KMS-11 (cell line): ENCODE measurements around the gene PGM2.

ENCODE experiments used
- H2AFZ ChIP-seq: fragments of 200-600 bp; sonication (generic); 2 replicates; pipeline ENCODE4 v1.6.1; 2016; ENCODE audit warnings: antibody characterized with exemption, mixed run types, low read depth
- H3K27ac ChIP-seq: fragments of 200-600 bp; sonication (generic); 2 replicates; pipeline ENCODE4 v1.6.1; 2016; ENCODE audit warnings: mild to moderate bottlenecking, mixed run types
- H3K27me3 ChIP-seq: fragments of 200-600 bp; sonication (generic); 2 replicates; pipeline ENCODE4 v1.6.1; 2017; ENCODE audit warnings: mild to moderate bottlenecking, low read depth, mixed run types, moderate library complexity; ENCODE audit not compliant: insufficient read depth
- H3K36me3 ChIP-seq: fragments of 200-600 bp; sonication (generic); 2 replicates; pipeline ENCODE4 v1.6.1; 2017; ENCODE audit warnings: mild to moderate bottlenecking, mixed run types; ENCODE audit not compliant: insufficient read depth
- H3K4me1 ChIP-seq: fragments of 200-600 bp; sonication (generic); 2 replicates; pipeline ENCODE4 v1.6.1; 2016; ENCODE audit warnings: mild to moderate bottlenecking, low read depth, mixed run types; ENCODE audit not compliant: poor library complexity, severe bottlenecking
- H3K4me2 ChIP-seq: fragments of 200-600 bp; sonication (generic); 2 replicates; pipeline ENCODE4 v1.7.0; 2016; ENCODE audit warnings: mild to moderate bottlenecking, mixed run types
- H3K4me3 ChIP-seq: fragments of 200-600 bp; sonication (generic); IDR thresholded peaks from 2 replicates; pipeline ENCODE4 v1.6.1; 2017; ENCODE audit warnings: low read depth, low read length, mixed read lengths; ENCODE audit not compliant: insufficient read depth
- H3K79me2 ChIP-seq: fragments of 200-600 bp; sonication (generic); 2 replicates; pipeline ENCODE4 v1.6.1; 2016; ENCODE audit warnings: low read depth, mixed run types; ENCODE audit not compliant: insufficient read depth
- H3K9ac ChIP-seq: fragments of 200-600 bp; sonication (generic); 2 replicates; pipeline ENCODE4 v1.6.1; 2016; ENCODE audit warnings: mild to moderate bottlenecking, mixed run types
- H4K20me1 ChIP-seq: fragments of 200-600 bp; sonication (generic); 2 replicates; pipeline ENCODE4 v1.6.1; 2016; ENCODE audit warnings: mild to moderate bottlenecking, mixed run types; ENCODE audit not compliant: insufficient read depth
- CTCF ChIP-seq: fragments of 200-600 bp; sonication (generic); conservative IDR thresholded peaks from 2 replicates; pipeline ENCODE4 v1.6.1; 2017; ENCODE audit warnings: low read depth, mild to moderate bottlenecking, antibody characterized with exemption, low read length, moderate library complexity, mixed read lengths

PGM2 gene

GRCh38 chr4:37876156-37876555, 49.7 kb downstream of the PGM2 start:
- Histone ChIP-seq H3K4me3 (no peak overlapping the region), H3K79me2 (no peaks in the 10 kb centered on the region), H3K36me3 (no peaks in the 10 kb centered on the region), H3K27ac (no peak overlapping the region), H4K20me1 (no peaks in the 10 kb centered on the region), H2AFZ (no peak overlapping the region), H3K4me1 (peaks cover 11% of the 10 kb centered on the region), H3K9ac (no peak overlapping the region), H3K27me3 (no peaks in the 10 kb centered on the region), H3K4me2 (no peak overlapping the region)
- no peak for TF ChIP-seq CTCF

GRCh38 chr4:37879365-37879764, 52.9 kb downstream of the PGM2 start:
- no peaks in the 10 kb centered on the region for H3K4me1 ChIP-seq
- H4K20me1 ChIP-seq: no peaks in the 10 kb centered on the region
- no peak for TF ChIP-seq CTCF
- H3K27ac ChIP-seq: no peak overlapping the region
- no peaks in the 10 kb centered on the region for H3K36me3 ChIP-seq
- no peaks in the 10 kb centered on the region for H3K79me2 ChIP-seq
- no peaks in the 10 kb centered on the region for H3K27me3 ChIP-seq
- no peak overlapping the region for H2AFZ ChIP-seq
- no peak overlapping the region for H3K9ac ChIP-seq
- H3K4me3 ChIP-seq: no peak overlapping the region
- H3K4me2 ChIP-seq: no peak overlapping the region

- Histone ChIP-seq H3K79me2 (no peaks in the 10 kb centered on the region), H3K4me2 (no peak overlapping the region), H4K20me1 (no peaks in the 10 kb centered on the region), H3K36me3 (no peaks in the 10 kb centered on the region), H3K4me3 (no peak overlapping the region), H3K4me1 (no peaks in the 10 kb centered on the region), H3K27ac (no peak overlapping the region), H2AFZ (no peak overlapping the region), H3K9ac (no peak overlapping the region), H3K27me3 (no peaks in the 10 kb centered on the region)
- no peak for TF ChIP-seq CTCF
Measured at GRCh38 chr4:37881811-37882210, 55.3 kb downstream of the PGM2 start.

- Histone ChIP-seq H3K4me2 (no peak overlapping the region), H3K4me3 (no peak overlapping the region), H3K79me2 (no peaks in the 10 kb centered on the region), H3K36me3 (no peaks in the 10 kb centered on the region), H2AFZ (no peak overlapping the region), H3K9ac (no peak overlapping the region), H3K4me1 (no peaks in the 10 kb centered on the region), H3K27ac (no peak overlapping the region), H3K27me3 (no peaks in the 10 kb centered on the region), H4K20me1 (no peaks in the 10 kb centered on the region)
- TF ChIP-seq CTCF: no peak
Measured at GRCh38 chr4:37882665-37883296, 56.3 kb downstream of the PGM2 start.
